BJ (cell line): ENCODE results near the gene SF3B3. TPM values are rescaled to one million over a fixed set of nuclear protein-coding genes. Genes with fewer than 3 reads are reported as not detected.

Source experiments
- CTCF ChIA-PET: fragments of 350-600 bp; formaldehyde crosslinking; extraction: SDS; loops from one replicate; lab custom pipeline; 2021; ENCODE audit warnings: antibody characterized with exemption, inconsistent platforms; lab: Yijun Ruan, JAX
- POLR2A ChIA-PET: fragments of 300-600 bp; sonication (Branson Sonifier 250); formaldehyde crosslinking; extraction: SDS; loops from one replicate; lab custom pipeline; 2021; ENCODE audit warnings: antibody characterized with exemption; lab: Charles Lee
- DNase-seq: peaks from one replicate; pipeline ENCODE4 v3.0.0-alpha.2; 2011; ENCODE audit warnings: low read depth
- H3K27me3 ChIP-seq: 2 replicates; pipeline ENCODE4 v1.6.0; 2011; ENCODE audit warnings: low read length; ENCODE audit not compliant: control insufficient read depth, insufficient read depth
- H3K36me3 ChIP-seq: 2 replicates; pipeline ENCODE4 v1.5.1; 2011; ENCODE audit warnings: low read length; ENCODE audit not compliant: control insufficient read depth, insufficient read depth
- H3K4me3 ChIP-seq: 2 replicates; pipeline ENCODE4 v1.5.1; 2011; ENCODE audit warnings: low read depth, mild to moderate bottlenecking, control low read depth, low read length
- CTCF ChIP-seq: IDR thresholded peaks from 2 replicates; pipeline ENCODE4 v1.5.1; 2011; ENCODE audit warnings: low read depth, mild to moderate bottlenecking, control low read depth, inconsistent platforms, low read length, moderate library complexity; ENCODE audit not compliant: insufficient read depth
- polyA plus RNA-seq: library from polyadenylated mRNA; depleted of rRNA; stranded (reverse); fragments of >200 nt; gene quantifications from 2 replicates; pipeline ENCODE4 v1.2.3, GENCODE V29; 2011

Gene SF3B3
- polyA plus RNA-seq, 1 experiment: 89.5 TPM

DNA sequence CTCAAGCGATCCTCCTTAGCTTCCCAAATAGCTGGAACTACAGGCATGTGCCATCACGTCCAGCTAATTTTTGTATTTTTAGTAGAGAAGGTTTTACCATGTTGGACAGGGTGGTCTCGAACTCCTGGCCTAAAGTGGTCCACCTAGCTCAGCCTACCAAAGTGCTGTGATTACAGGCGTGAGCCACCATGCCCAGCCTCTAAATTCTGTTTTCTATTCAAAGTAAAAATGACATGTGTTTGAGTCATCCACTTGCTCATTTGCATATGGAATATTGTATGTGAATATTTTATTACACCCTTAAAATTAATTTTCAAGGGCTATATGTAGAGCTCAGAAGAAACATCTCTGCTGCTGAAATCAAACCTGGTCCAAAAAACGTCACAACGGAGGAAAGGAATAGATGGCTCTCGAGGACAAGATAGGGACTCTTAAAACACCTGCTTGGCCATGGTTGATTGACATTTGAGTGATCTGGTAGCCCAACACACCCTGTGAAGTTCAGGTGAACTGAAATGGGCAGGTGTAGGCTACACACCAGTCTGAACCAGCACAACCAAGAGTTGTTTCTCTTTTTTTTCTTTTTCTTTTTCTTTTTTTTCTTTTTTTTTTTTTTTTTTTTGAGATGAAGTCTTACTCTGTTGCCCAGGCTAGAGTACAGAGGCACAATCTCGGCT, 51.1 kb downstream of the SF3B3 start:
- Histone ChIP-seq H3K27me3 (no peaks in the 10 kb centered on the region), H3K36me3 (peaks cover 15% of the 10 kb centered on the region), H3K4me3 (no peak overlapping the region)
- TF ChIP-seq CTCF: no peak
- ChIA-PET CTCF (interaction anchor here (0.6 to 6.4 kb wide), 5 partner anchors 13 to 196 kb away, joined by 3 to 25 read pairs (median 3); no protein-coding TSS in a partner anchor), POLR2A (no interaction called here)
- no peak for DNase-seq

GRCh38 chr16:70575376-70575775, 51.8 kb downstream of the SF3B3 start:
- no peak for TF ChIP-seq CTCF
- Histone ChIP-seq H3K27me3 (no peaks in the 10 kb centered on the region), H3K4me3 (no peak overlapping the region), H3K36me3 (peaks cover 13% of the 10 kb centered on the region)
- ChIA-PET CTCF (interaction anchor here (0.7 to 6.4 kb wide), 4 partner anchors 79 to 196 kb away, joined by 3 to 25 read pairs (median 3); no protein-coding TSS in a partner anchor), POLR2A (no interaction called here)
- DNase-seq: no peak

DNA sequence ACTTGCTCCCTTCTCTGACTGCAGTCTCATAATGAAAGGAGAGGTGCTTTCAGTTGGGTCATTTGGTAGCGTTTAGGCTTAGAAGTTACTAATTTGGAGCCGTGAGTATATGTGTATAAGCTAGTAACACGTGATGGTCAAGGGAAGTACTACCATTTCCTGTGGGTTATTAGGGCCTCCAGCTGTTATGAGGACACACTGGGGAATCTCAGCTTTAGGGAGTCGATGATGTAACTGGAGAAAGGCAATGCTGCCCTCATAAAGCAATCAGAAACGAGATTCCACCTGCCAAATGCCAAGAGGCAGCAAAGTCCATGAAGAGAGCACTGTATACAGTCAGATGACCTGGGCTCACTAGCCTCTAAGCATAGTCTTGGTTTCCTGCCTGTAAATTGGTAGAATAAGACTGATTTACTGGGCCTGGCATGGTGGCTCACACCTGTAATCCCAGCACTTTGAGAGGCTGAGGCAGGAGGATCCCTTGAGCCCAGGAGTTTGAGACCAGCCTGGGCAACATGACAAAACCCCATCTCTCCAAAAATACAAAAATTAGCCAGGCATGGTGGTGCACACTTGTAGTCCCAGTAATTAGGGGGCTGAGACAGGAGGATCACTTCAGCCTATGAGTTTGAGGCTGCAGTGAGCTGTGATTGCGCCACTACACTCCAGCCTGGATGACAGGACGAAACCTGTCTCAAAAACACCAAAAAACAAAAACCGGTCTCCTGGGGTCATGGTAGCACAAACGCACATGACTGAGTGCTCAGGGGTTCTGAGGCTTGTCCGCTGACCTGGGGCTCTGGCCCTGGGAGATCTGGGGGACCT, 53.0 kb downstream of the SF3B3 start:
- POLR2A ChIA-PET: no interaction called here
- CTCF ChIA-PET: interaction anchor here (0.7 to 1.5 kb wide), 2 partner anchors 196 to 1547 kb away, joined by 3 read pairs; no protein-coding TSS in a partner anchor

GRCh38 chr16:70577256-70577698, 53.7 kb downstream of the SF3B3 start:
- POLR2A ChIA-PET: no interaction called here
- CTCF ChIA-PET: no interaction called here
- TF ChIP-seq CTCF: no peak
- no peak for DNase-seq
- H3K27me3 ChIP-seq: no peaks in the 10 kb centered on the region
- no peak overlapping the region for H3K4me3 ChIP-seq
- no peaks in the 10 kb centered on the region; the same call in 1 of the 2 replicates for H3K36me3 ChIP-seq

More for the DNA sequence above, 53.0 kb downstream of the SF3B3 start:
- Histone ChIP-seq H3K27me3 (no peaks in the 10 kb centered on the region), H3K4me3 (no peak overlapping the region), H3K36me3 (peaks cover 4% of the 10 kb centered on the region)
- no peak for TF ChIP-seq CTCF
- DNase-seq: peak; percentile 73

DNA sequence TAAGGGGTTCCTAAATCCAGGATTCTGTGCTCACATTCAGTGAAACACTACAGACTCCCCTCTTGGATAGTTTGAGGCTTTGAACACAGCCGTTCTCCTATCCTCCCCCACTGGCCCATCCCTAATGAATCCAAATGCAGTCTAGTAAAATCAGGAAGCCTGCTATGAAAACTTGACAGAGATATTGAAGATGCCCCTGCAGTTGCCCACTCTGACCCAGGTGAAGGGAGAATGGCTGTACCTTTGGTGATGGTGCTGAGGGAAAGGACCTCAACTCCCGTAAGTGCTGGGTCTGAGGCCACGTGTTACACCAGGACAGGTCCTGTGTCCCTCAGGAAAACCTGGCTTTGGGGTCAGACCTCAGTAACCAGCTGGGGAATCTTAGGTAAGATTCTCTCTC, 54.4 kb downstream of the SF3B3 start:
- ChIA-PET CTCF (no interaction called here), POLR2A (no interaction called here)
- no peak for DNase-seq
- Histone ChIP-seq H3K4me3 (no peak overlapping the region), H3K27me3 (no peaks in the 10 kb centered on the region), H3K36me3 (no peaks in the 10 kb centered on the region)
- no peak for TF ChIP-seq CTCF
